HepG2 (cell line): ENCODE measurements around the gene ASTN2. TPM values are rescaled to one million over a fixed set of nuclear protein-coding genes. Genes with fewer than 3 reads are reported as not detected.

Source experiments
- ASH2L ChIP-seq: fragments of 300-600, 200-600 bp; sonication (generic); IDR thresholded peaks from 2 replicates; pipeline ENCODE4 v1.7.0; 2017; ENCODE audit warnings: low read depth, mild to moderate bottlenecking, moderate library complexity, mixed read lengths, low read length; ENCODE audit not compliant: insufficient read length
- CEBPB ChIP-seq: IDR thresholded peaks from 2 replicates; pipeline ENCODE4 v1.6.1; 2011; ENCODE audit warnings: low read depth, low read length, improper control_type of control experiment, borderline replicate concordance
- ETV6 ChIP-seq: sonication (generic); formaldehyde crosslinking; conservative IDR thresholded peaks from 2 replicates; pipeline ENCODE4 v1.4.0; 2020; ENCODE audit warnings: missing genetic modification reagents
- FOXA3 ChIP-seq: IDR thresholded peaks from 2 replicates; pipeline ENCODE4 v1.6.1; 2016; ENCODE audit warnings: missing genetic modification reagents, missing compliant biosample characterization
- GLI4 ChIP-seq: sonication (generic); formaldehyde crosslinking; IDR thresholded peaks from 2 replicates; pipeline ENCODE4 v1.5.1; 2020; ENCODE audit warnings: missing genetic modification reagents, mild to moderate bottlenecking, moderate library complexity, borderline replicate concordance
- KDM5B ChIP-seq: sonication (generic); formaldehyde crosslinking; IDR thresholded peaks from 2 replicates; pipeline ENCODE4 v1.4.0; 2020; ENCODE audit warnings: missing genetic modification reagents, mild to moderate bottlenecking, borderline replicate concordance
- MIER2 ChIP-seq: IDR thresholded peaks from 2 replicates; pipeline ENCODE4 v1.6.1; 2016; ENCODE audit warnings: missing biosample characterization, missing genetic modification reagents
- MIXL1 ChIP-seq: IDR thresholded peaks from 2 replicates; pipeline ENCODE4 v1.6.1; 2016
- NFYC ChIP-seq: IDR thresholded peaks from 2 replicates; pipeline ENCODE4 v1.6.1; 2016; ENCODE audit warnings: missing genetic modification reagents, missing compliant biosample characterization
- PATZ1 ChIP-seq: sonication (generic); formaldehyde crosslinking; IDR thresholded peaks from 2 replicates; pipeline ENCODE4 v1.4.0; 2020; ENCODE audit warnings: missing genetic modification reagents
- PAWR ChIP-seq: sonication (generic); formaldehyde crosslinking; IDR thresholded peaks from 2 replicates; pipeline ENCODE4 v1.4.0; 2020; ENCODE audit warnings: missing genetic modification reagents, mild to moderate bottlenecking, borderline replicate concordance
- PCBP2 ChIP-seq: fragments of 200-400 bp; formaldehyde crosslinking; optimal IDR thresholded peaks from 2 replicates; pipeline ENCODE3; 2018; ENCODE audit warnings: low read length, low read depth; ENCODE audit not compliant: poor library complexity, severe bottlenecking
- SP2 ChIP-seq: sonication (generic); formaldehyde crosslinking; IDR thresholded peaks from 2 replicates; pipeline ENCODE4 v1.5.1; 2020; ENCODE audit warnings: mild to moderate bottlenecking, missing genetic modification reagents
- STAT5B ChIP-seq: sonication (generic); formaldehyde crosslinking; IDR thresholded peaks from 2 replicates; pipeline ENCODE4 v1.4.0; 2020; ENCODE audit warnings: missing genetic modification reagents
- TP53 ChIP-seq: sonication (generic); formaldehyde crosslinking; conservative IDR thresholded peaks from 2 replicates; pipeline ENCODE4 v1.4.0; 2020; ENCODE audit warnings: missing genetic modification reagents
- TRAFD1 ChIP-seq: sonication (generic); formaldehyde crosslinking; IDR thresholded peaks from 2 replicates; pipeline ENCODE4 v1.5.1; 2020; ENCODE audit warnings: missing genetic modification reagents, mild to moderate bottlenecking, borderline replicate concordance
- XRCC5 ChIP-seq: fragments of 200-400 bp; formaldehyde crosslinking; optimal IDR thresholded peaks from 2 replicates; pipeline ENCODE3; 2017; ENCODE audit warnings: mild to moderate bottlenecking, low read length
- ZBTB7A ChIP-seq: sonication (generic); formaldehyde crosslinking; IDR thresholded peaks from 2 replicates; pipeline ENCODE4 v1.8.0; 2022; ENCODE audit warnings: mild to moderate bottlenecking, missing genetic modification reagents
- ZFX ChIP-seq: sonication (generic); formaldehyde crosslinking; IDR thresholded peaks from 2 replicates; pipeline ENCODE4 v1.4.0; 2020; ENCODE audit warnings: mild to moderate bottlenecking, low read depth, missing genetic modification reagents, moderate library complexity
- ZNF264 ChIP-seq: sonication (generic); formaldehyde crosslinking; IDR thresholded peaks from 2 replicates; pipeline ENCODE4 v1.4.0; 2020; ENCODE audit warnings: missing genetic modification reagents
- ZNF292 ChIP-seq: sonication (generic); formaldehyde crosslinking; IDR thresholded peaks from 2 replicates; pipeline ENCODE4 v1.8.1; 2022; ENCODE audit warnings: mild to moderate bottlenecking, low read depth, missing genetic modification reagents, borderline replicate concordance
- ZNF367 ChIP-seq: sonication (generic); formaldehyde crosslinking; IDR thresholded peaks from 2 replicates; pipeline ENCODE4 v1.4.0; 2020; ENCODE audit warnings: missing genetic modification reagents, borderline replicate concordance
- ZNF558 ChIP-seq: sonication (generic); formaldehyde crosslinking; IDR thresholded peaks from 2 replicates; pipeline ENCODE4 v1.9.0; 2022; ENCODE audit warnings: mild to moderate bottlenecking, missing genetic modification reagents, borderline replicate concordance
- ZNF563 ChIP-seq: sonication (generic); formaldehyde crosslinking; IDR thresholded peaks from 2 replicates; pipeline ENCODE4 v1.8.0; 2022; ENCODE audit warnings: mild to moderate bottlenecking, moderate library complexity, missing genetic modification reagents
- polyA plus RNA-seq, 8 experiments: library from polyadenylated mRNA; depleted of rRNA in 3 of 8; stranded (reverse) in 7 of 8; unstranded in 1 of 8; fragments of >200 nt; fragmentation: Illumina TruSeq in 4 of 8; extraction: Trizol in 4 of 8; gene quantifications; 2 replicates each; pipeline versions ENCODE4 v1.2.1 to v1.2.3, GENCODE V29; 2011 to 2016; ENCODE audit warnings: low read depth in 4 of 8, missing spikeins in 1 of 8, mixed read lengths in 1 of 8; ENCODE audit not compliant: insufficient read depth in 1 of 8
- total RNA-seq, 5 experiments: library from RNA; depleted of rRNA; stranded (reverse); fragments of >200 nt; fragmentation: Illumina TruSeq; extraction: Trizol; gene quantifications; 2 replicates each; pipeline ENCODE4 v1.2.3, GENCODE V29; 2016; ENCODE audit warnings: low read depth in 1 of 5
- TF ChIP-seq, protein P1 (sequence below): sonication (generic); formaldehyde crosslinking; IDR thresholded peaks from 2 replicates; pipeline ENCODE4 v1.5.0; 2020; ENCODE audit warnings: mild to moderate bottlenecking, missing genetic modification reagents, borderline replicate concordance

ASTN2 gene
- total and polyA plus RNA-seq, 2 of the 13 experiments (the other 11 are each of a cell fraction or from before 2014, with no cell fraction given) = 5.2 to 13.5 TPM

GRCh38 chr9:116687074-116687753 is 727.6 kb downstream of the ASTN2 start, which contains the start of gene TRIM32 (continued):
- no peak for TF ChIP-seq ZNF367
- TF ChIP-seq ZBTB7A = no peak
- peak; percentile 66; the same call in 1 of the 2 replicates for TF ChIP-seq ZNF558 (CRISPR knock-in tag)
- TF ChIP-seq NFYC (CRISPR knock-in tag) = peak; percentile 88
- TF ChIP-seq ETV6 (CRISPR knock-in tag) = peak; percentile 62; the same call in 1 of the 2 replicates
- TF ChIP-seq STAT5B = no peak
- TF ChIP-seq MIXL1 = peak; percentile 48; the same call in 1 of the 2 replicates
- TF ChIP-seq FOXA3 = peak; percentile 42; the same call in 1 of the 2 replicates
- TF ChIP-seq PAWR = no peak
- TF ChIP-seq ZFX (CRISPR knock-in tag) = peak; percentile 80
- TF ChIP-seq ZNF264 (CRISPR knock-in tag) = 0 out of 2 replicates have a peak, but pooled peaks have one; percentile 55
- peak; percentile 93 for TF ChIP-seq SP2 (CRISPR knock-in tag)
- peak; percentile 96 for TF ChIP-seq TP53 (CRISPR knock-in tag)
- TF ChIP-seq ASH2L = peak; percentile 72
- TF ChIP-seq XRCC5 = peak; percentile 42
- peak; percentile 69; the same call in 1 of the 2 replicates for TF ChIP-seq ZNF563 (CRISPR knock-in tag)
- no peak for TF ChIP-seq PCBP2
- TF ChIP-seq KDM5B (CRISPR knock-in tag) = peak; percentile 31; the same call in 1 of the 2 replicates
- TF ChIP-seq ZNF292 (CRISPR knock-in tag) = peak; percentile 50; the same call in 1 of the 2 replicates
- no peak for TF ChIP-seq TRAFD1 (CRISPR knock-in tag)
- peak; percentile 6; the same call in 1 of the 2 replicates for TF ChIP-seq CEBPB
- TF ChIP-seq PATZ1 (CRISPR knock-in tag) = no peak
- TF ChIP-seq, protein P1, sequence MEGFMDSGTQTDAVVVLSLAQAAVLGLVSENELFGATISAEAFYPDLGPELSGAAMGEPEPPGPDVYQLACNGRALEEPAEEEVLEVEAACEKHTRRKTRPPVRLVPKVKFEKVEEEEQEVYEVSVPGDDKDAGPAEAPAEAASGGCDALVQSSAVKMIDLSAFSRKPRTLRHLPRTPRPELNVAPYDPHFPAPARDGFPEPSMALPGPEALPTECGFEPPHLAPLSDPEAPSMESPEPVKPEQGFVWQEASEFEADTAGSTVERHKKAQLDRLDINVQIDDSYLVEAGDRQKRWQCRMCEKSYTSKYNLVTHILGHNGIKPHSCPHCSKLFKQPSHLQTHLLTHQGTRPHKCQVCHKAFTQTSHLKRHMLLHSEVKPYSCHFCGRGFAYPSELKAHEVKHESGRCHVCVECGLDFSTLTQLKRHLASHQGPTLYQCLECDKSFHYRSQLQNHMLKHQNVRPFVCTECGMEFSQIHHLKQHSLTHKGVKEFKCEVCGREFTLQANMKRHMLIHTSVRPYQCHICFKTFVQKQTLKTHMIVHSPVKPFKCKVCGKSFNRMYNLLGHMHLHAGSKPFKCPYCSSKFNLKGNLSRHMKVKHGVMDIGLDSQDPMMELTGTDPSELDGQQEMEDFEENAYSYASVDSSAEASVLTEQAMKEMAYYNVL = 0 out of 2 replicates have a peak, but pooled peaks have one; percentile 71
- TF ChIP-seq MIER2 (CRISPR knock-in tag) = no peak
- TF ChIP-seq GLI4 (CRISPR knock-in tag) = 0 out of 2 replicates have a peak, but pooled peaks have one; percentile 10
